HL-60 (cell line): ENCODE results near the gene CDC23.
A peak's percentile ranks its signal among the peaks of the same experiment; 100 is the strongest.

ENCODE experiments used
- DNase-seq, 2 experiments: peaks; one replicate each; pipeline ENCODE4 v3.0.0-alpha.2; 2010 to 2020; ENCODE audit warnings: low read depth in 1 of 2, low spot score in 1 of 2
- H3K27ac ChIP-seq: fragments of 250-450 bp; sonication (Bioruptor Pico); replicated peaks from 2 replicates; pipeline ENCODE4 v1.5.1; 2020; ENCODE audit warnings: mild to moderate bottlenecking, moderate library complexity
- H3K27me3 ChIP-seq: fragments of 250-450 bp; sonication (Bioruptor Pico); 2 replicates; pipeline ENCODE4 v1.5.1; 2021; ENCODE audit warnings: mild to moderate bottlenecking, moderate library complexity; ENCODE audit not compliant: insufficient read depth, poor library complexity, severe bottlenecking
- H3K4me3 ChIP-seq: replicated peaks from 2 replicates; pipeline ENCODE4 v1.5.1; 2011; ENCODE audit warnings: mild to moderate bottlenecking, control low read depth, low read length; ENCODE audit not compliant: insufficient read depth
- CTCF ChIP-seq: IDR thresholded peaks from one replicate; pipeline ENCODE4 v1.5.1; 2011; ENCODE audit warnings: low read length, control low read depth, inconsistent platforms; ENCODE audit not compliant: insufficient read depth
- GABPA ChIP-seq: IDR thresholded peaks from 2 replicates; pipeline ENCODE4 v1.6.1; 2012; ENCODE audit warnings: low read depth
- POLR2AphosphoS5 ChIP-seq: IDR thresholded peaks from 2 replicates; pipeline ENCODE4 v1.6.1; 2012; ENCODE audit warnings: low read depth
- REST ChIP-seq: IDR thresholded peaks from 2 replicates; pipeline ENCODE4 v1.6.1; 2012; ENCODE audit warnings: low read depth; ENCODE audit not compliant: insufficient replicate concordance
- SPI1 ChIP-seq: IDR thresholded peaks from 2 replicates; pipeline ENCODE4 v1.6.1; 2012; ENCODE audit warnings: low read depth, mild to moderate bottlenecking, borderline replicate concordance

Gene CDC23

GRCh38 chr5:138192826-138193225 is 20.3 kb downstream of the CDC23 start:
- TF ChIP-seq CTCF (no peak), SPI1 (no peak), REST (no peak), GABPA (no peak), POLR2AphosphoS5 (no peak)
- H3K4me3 ChIP-seq, result no peak overlapping the region
- no peaks in the 10 kb centered on the region for H3K27me3 ChIP-seq
- no peak for DNase-seq
- no peak overlapping the region for H3K27ac ChIP-seq

GRCh38 chr5:138188626-138189025 is 24.5 kb downstream of the CDC23 start:
- no peak overlapping the region for H3K27ac ChIP-seq
- no peak for TF ChIP-seq GABPA
- TF ChIP-seq POLR2AphosphoS5, result no peak
- no peak for TF ChIP-seq REST
- no peak for TF ChIP-seq SPI1
- TF ChIP-seq CTCF, result no peak
- H3K27me3 ChIP-seq, result no peaks in the 10 kb centered on the region
- no peak overlapping the region for H3K4me3 ChIP-seq
- DNase-seq, result no peak

- TF ChIP-seq SPI1 (peak; percentile 63; the same call in 1 of the 2 replicates), GABPA (no peak), POLR2AphosphoS5 (no peak), REST (no peak), CTCF (no peak)
- no peaks in the 10 kb centered on the region for H3K27me3 ChIP-seq
- H3K4me3 ChIP-seq, result no peak overlapping the region
- DNase-seq, result peak in 1 of 2 experiments; percentile 61
- H3K27ac ChIP-seq, result peak overlapping the region; percentile 57
These were observed 27.1 kb downstream of the CDC23 start for GRCh38 chr5:138186002-138186447.
